Measurements from ENCODE around the gene FCN2.

The FCN2 gene

DNA sequence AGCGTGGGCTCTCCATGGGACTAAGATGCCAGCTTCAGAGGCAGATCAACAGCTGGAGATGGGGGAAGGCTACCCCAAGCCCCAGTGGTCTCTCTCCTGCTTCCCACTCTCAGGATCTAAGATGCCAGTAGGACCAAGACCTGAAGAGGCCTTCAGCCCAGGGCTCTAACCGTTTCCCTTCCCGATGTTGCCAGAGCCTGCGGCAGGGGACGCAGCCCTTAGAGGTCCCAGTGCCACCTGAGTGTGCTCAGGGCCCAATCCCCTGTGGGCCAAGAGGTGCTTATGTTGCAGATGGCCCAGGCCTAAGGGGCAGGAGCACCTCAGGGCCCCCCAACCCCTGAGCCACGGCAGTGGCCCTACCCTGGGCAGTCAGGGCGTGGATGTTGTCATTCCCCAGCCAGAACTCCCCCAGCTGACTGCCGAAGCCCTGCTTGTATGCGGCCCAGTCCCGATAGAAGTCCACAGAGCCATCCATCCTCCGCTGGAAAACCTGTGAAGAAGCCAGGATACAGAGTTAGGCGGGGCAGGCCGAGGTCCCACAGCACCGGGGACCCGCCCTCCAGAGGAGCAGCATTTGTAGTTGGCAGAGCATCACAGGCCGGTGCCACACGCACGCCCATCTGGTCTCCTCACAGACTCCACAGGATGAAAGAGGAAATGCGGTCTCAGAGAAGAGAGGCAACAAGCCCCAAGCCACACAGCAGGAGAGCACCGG is 31.7 kb downstream of the FCN2 start:
- Histone ChIP-seq H3F3A (ENCODE audit: insufficient read depth, low read length) (no peaks in the 10 kb centered on the region), H3K79me2 (ENCODE audit: low read length) (no peaks in the 10 kb centered on the region), H3K4me2 (ENCODE audit: low read depth, low read length) (no peak overlapping the region), H3K36me3 (replicated peaks; ENCODE audit: insufficient read depth, low read length) (no peaks in the 10 kb centered on the region), H3K27ac (ENCODE audit: low read length) (no peak overlapping the region), H3K27me3 (replicated peaks; ENCODE audit: insufficient read depth, low read length) (peaks cover 96% of the 10 kb centered on the region), H4K20me1 (ENCODE audit: insufficient read depth, low read length) (no peaks in the 10 kb centered on the region), H2AFZ (ENCODE audit: low read length) (no peak overlapping the region), H3K9me2 (replicated peaks; ENCODE audit: insufficient read depth, low read length) (no peaks in the 10 kb centered on the region), H3K9ac (ENCODE audit: low read length) (no peak overlapping the region), H3K4me1 (ENCODE audit: low read length) (no peaks in the 10 kb centered on the region), H3K9me3 (replicated peaks; ENCODE audit: insufficient read depth, low read length) (no peaks in the 10 kb centered on the region), H3K4me3 (ENCODE audit: low read length) (no peak overlapping the region)
- no peak for DNase-seq
- TF ChIP-seq, protein P1, sequence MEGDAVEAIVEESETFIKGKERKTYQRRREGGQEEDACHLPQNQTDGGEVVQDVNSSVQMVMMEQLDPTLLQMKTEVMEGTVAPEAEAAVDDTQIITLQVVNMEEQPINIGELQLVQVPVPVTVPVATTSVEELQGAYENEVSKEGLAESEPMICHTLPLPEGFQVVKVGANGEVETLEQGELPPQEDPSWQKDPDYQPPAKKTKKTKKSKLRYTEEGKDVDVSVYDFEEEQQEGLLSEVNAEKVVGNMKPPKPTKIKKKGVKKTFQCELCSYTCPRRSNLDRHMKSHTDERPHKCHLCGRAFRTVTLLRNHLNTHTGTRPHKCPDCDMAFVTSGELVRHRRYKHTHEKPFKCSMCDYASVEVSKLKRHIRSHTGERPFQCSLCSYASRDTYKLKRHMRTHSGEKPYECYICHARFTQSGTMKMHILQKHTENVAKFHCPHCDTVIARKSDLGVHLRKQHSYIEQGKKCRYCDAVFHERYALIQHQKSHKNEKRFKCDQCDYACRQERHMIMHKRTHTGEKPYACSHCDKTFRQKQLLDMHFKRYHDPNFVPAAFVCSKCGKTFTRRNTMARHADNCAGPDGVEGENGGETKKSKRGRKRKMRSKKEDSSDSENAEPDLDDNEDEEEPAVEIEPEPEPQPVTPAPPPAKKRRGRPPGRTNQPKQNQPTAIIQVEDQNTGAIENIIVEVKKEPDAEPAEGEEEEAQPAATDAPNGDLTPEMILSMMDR (IDR thresholded peaks at IDR 0.05; ENCODE audit: low read length) = no peak
- TF ChIP-seq EZH2 (optimal IDR thresholded peaks at IDR 0.05; ENCODE audit: low read depth, low read length) (no peak), EZH2phosphoT487 (IDR thresholded peaks at IDR 0.05; ENCODE audit: low read length) (no peak)

DNA sequence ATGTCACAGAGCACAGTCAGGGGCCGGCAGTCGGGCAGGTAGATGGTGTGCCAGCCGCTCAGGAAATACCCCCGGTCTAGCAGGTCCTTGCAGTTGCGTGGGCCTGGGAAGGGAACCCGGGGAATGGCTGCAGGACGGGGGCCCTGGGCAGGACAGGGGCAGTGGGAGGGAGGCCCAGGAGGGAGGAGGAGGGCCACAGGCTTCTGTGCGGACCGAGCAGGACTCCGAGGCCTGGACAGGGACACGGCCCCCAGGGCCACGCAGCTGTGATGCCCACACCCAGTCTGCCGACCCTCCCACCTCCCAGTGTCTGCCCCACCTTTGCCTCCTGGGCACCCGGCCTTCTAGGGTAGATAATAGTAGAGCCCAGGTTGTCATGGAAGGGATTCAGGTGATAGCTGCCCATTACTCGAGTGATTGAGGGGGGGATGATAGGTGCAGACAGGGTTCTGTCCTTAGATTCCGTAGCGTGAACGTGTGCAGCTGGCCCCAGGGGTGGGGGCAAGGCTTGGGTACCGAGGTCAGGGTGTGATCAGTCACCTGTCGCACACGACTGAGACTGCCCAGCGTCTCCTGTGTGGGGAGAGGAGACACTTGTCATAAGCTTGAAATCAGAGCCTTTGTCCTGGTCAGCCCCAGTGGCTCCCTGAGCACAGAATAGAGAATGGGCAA is 32.6 kb downstream of the FCN2 start:
- peaks cover 96% of the 10 kb centered on the region for H3K27me3 ChIP-seq (replicated peaks; ENCODE audit: insufficient read depth, low read length)
- no peak overlapping the region for H3K4me2 ChIP-seq (ENCODE audit: low read depth, low read length)
- no peak for DNase-seq
- TF ChIP-seq EZH2phosphoT487 (IDR thresholded peaks at IDR 0.05; ENCODE audit: low read length) (no peak), EZH2 (optimal IDR thresholded peaks at IDR 0.05; ENCODE audit: low read depth, low read length) (no peak)
- TF ChIP-seq, protein P1 (IDR thresholded peaks at IDR 0.05; ENCODE audit: low read length) = no peak
- no peak overlapping the region for H3K4me3 ChIP-seq (ENCODE audit: low read length)
- H3K36me3 ChIP-seq (replicated peaks; ENCODE audit: insufficient read depth, low read length) = no peaks in the 10 kb centered on the region
- H3K4me1 ChIP-seq (ENCODE audit: low read length) = no peaks in the 10 kb centered on the region
- H4K20me1 ChIP-seq (ENCODE audit: insufficient read depth, low read length) = no peaks in the 10 kb centered on the region
- H2AFZ ChIP-seq (ENCODE audit: low read length) = no peak overlapping the region
- H3K9me3 ChIP-seq (replicated peaks; ENCODE audit: insufficient read depth, low read length) = no peaks in the 10 kb centered on the region
- no peak overlapping the region for H3K9ac ChIP-seq (ENCODE audit: low read length)
- H3K79me2 ChIP-seq (ENCODE audit: low read length) = no peaks in the 10 kb centered on the region
- H3K9me2 ChIP-seq (replicated peaks; ENCODE audit: insufficient read depth, low read length) = no peaks in the 10 kb centered on the region
- H3F3A ChIP-seq (ENCODE audit: insufficient read depth, low read length) = no peaks in the 10 kb centered on the region
- no peak overlapping the region for H3K27ac ChIP-seq (ENCODE audit: low read length)

DNA sequence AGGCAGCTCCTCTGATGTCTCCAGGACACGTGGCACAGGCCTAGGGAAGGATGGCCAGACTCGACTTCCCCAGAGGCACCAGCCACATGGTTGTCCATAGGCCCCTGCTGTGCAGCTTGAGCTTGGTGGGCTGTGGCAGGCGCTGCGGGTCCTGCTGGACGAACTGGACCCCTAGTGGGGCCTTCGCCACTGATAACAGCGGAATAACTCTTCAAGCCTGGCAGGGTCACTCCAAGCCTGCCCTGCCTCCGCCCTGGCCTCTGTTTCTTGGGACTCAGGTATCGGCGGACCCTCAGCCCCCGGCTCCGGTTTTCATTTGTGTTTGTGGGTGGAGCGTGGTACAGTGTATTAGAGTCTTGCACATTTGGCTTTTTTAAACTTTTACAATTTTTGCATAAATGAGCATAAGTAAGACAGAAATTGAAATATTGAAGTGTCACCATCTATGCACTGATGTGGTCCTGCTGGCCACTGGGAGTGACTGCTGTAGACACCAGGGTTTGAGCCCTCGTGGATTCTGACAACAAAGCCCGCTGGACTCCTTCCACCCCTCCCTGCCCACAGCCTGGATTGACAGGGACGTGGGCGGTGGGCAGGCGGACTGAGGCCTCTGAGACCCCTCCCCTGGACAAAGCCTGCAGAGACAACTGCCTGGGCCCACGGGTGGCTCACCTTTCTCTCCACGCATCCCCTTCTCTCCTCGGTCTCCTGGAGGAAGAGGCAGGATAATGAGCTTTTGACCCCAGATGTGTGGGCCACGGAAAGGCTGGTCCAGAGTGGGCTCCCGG is 33.3 kb downstream of the FCN2 start:
- Histone ChIP-seq H3K9ac (ENCODE audit: low read length) (no peak overlapping the region), H3K27ac (ENCODE audit: low read length) (no peak overlapping the region), H3F3A (ENCODE audit: insufficient read depth, low read length) (no peaks in the 10 kb centered on the region), H3K79me2 (ENCODE audit: low read length) (no peaks in the 10 kb centered on the region), H3K9me3 (replicated peaks; ENCODE audit: insufficient read depth, low read length) (no peaks in the 10 kb centered on the region), H3K4me1 (ENCODE audit: low read length) (no peaks in the 10 kb centered on the region), H3K9me2 (replicated peaks; ENCODE audit: insufficient read depth, low read length) (no peaks in the 10 kb centered on the region), H3K4me2 (ENCODE audit: low read depth, low read length) (no peak overlapping the region), H4K20me1 (ENCODE audit: insufficient read depth, low read length) (no peaks in the 10 kb centered on the region), H2AFZ (ENCODE audit: low read length) (no peak overlapping the region), H3K4me3 (ENCODE audit: low read length) (no peak overlapping the region), H3K36me3 (replicated peaks; ENCODE audit: insufficient read depth, low read length) (no peaks in the 10 kb centered on the region), H3K27me3 (replicated peaks; ENCODE audit: insufficient read depth, low read length) (peaks cover 96% of the 10 kb centered on the region)
- TF ChIP-seq, protein P1 (IDR thresholded peaks at IDR 0.05; ENCODE audit: low read length) = no peak
- TF ChIP-seq EZH2phosphoT487 (IDR thresholded peaks at IDR 0.05; ENCODE audit: low read length) = no peak
- no peak for TF ChIP-seq EZH2 (optimal IDR thresholded peaks at IDR 0.05; ENCODE audit: low read depth, low read length)
- no peak for DNase-seq

Data from MM.1S (cell line).